A549 (cell line): Measurements from ENCODE around the gene GRM2. TPM values are rescaled to one million over a fixed set of nuclear protein-coding genes. Genes with fewer than 3 reads are reported as not detected.

Source experiments
- ATAC-seq, 2 experiments: fragments of 200-7000 bp in 1 of 2; fragments of >200 bp in 1 of 2; cut with Nextera tagmentation in 1 of 2; cut with Tn5 transposase in 1 of 2; 3 replicates each; pipeline versions ENCODE4 v1.8.0 to v1.9.1; 2018 to 2020; ENCODE audit warnings: mild to moderate bottlenecking in 1 of 2, moderate library complexity in 1 of 2
- CTCF ChIA-PET: fragments of 300-600 bp; sonication (Branson Sonifier 250); formaldehyde crosslinking; extraction: SDS; loops from one replicate; lab custom pipeline; 2021; ENCODE audit warnings: antibody characterized with exemption, inconsistent platforms; lab: Yijun Ruan, JAX
- POLR2A ChIA-PET: fragments of 350-600 bp; formaldehyde crosslinking; extraction: SDS; loops from one replicate; lab custom pipeline; 2021; ENCODE audit warnings: antibody characterized with exemption, inconsistent platforms; lab: Yijun Ruan, JAX
- DNase-seq, 2 experiments: peaks; one replicate each; pipeline versions ENCODE4 v3.0.0 to v3.0.0-alpha.2; 2011 to 2016; ENCODE audit warnings: low read depth in 1 of 2, low spot score in 1 of 2
- FAIRE-seq: peaks from 2 replicates; lab custom pipeline; 2011; peaks lifted over from hg19 to GRCh38; lab: Jason Lieb, UNC
- H3K27ac ChIP-seq, 2 experiments: fragments of >200 bp; sonication (Bioruptor Twin); formaldehyde crosslinking; 3 replicates each; pipeline ENCODE4 v1.5.1; 2016 to 2017
- H3K4me1 ChIP-seq: fragments of >200 bp; sonication (Bioruptor Twin); formaldehyde crosslinking; 3 replicates; pipeline ENCODE4 v1.6.1; 2016
- H3K4me2 ChIP-seq: fragments of >200 bp; sonication (Bioruptor Twin); formaldehyde crosslinking; 3 replicates; pipeline ENCODE4 v1.6.1; 2016
- H3K4me3 ChIP-seq: fragments of >200 bp; sonication (Bioruptor Twin); formaldehyde crosslinking; 3 replicates; pipeline ENCODE4 v1.5.1; 2016
- H3K9me3 ChIP-seq: fragments of >200 bp; sonication (Bioruptor Twin); formaldehyde crosslinking; 3 replicates; pipeline ENCODE4 v1.6.1; 2016
- BHLHE40 ChIP-seq: IDR thresholded peaks from 2 replicates; pipeline ENCODE4 v1.6.1; 2012; ENCODE audit warnings: low read depth, low read length, inconsistent platforms
- E2F6 ChIP-seq: IDR thresholded peaks from 2 replicates; pipeline ENCODE4 v1.6.1; 2012; ENCODE audit warnings: low read depth, borderline replicate concordance
- EHMT2 ChIP-seq: fragments of 200-600 bp; sonication (generic); IDR thresholded peaks from 2 replicates; pipeline ENCODE4 v1.6.1; 2016; ENCODE audit warnings: antibody characterized with exemption, low read depth, mild to moderate bottlenecking, moderate library complexity
- FOSL2 ChIP-seq, 2 experiments: fragments of 450-650 bp in 1 of 2; fragments of >200 bp in 1 of 2; sonication (Bioruptor Twin) in 1 of 2; formaldehyde crosslinking; IDR thresholded peaks; 2 replicates each; pipeline versions ENCODE4 v1.5.0 to v1.6.1; 2016 to 2020; ENCODE audit warnings: mild to moderate bottlenecking in 1 of 2, moderate library complexity in 1 of 2
- FOXS1 ChIP-seq: fragments of 250-450 bp; sonication (Bioruptor Pico); IDR thresholded peaks from 2 replicates; pipeline ENCODE4 v1.5.0; 2020; ENCODE audit warnings: mild to moderate bottlenecking, moderate library complexity
- GATA3 ChIP-seq: IDR thresholded peaks from 2 replicates; pipeline ENCODE4 v1.6.1; 2012; ENCODE audit warnings: borderline replicate concordance
- HEYL ChIP-seq: fragments of 250-450 bp; sonication (Bioruptor Pico); IDR thresholded peaks from 2 replicates; pipeline ENCODE4 v1.8.0; 2021; ENCODE audit warnings: mild to moderate bottlenecking, moderate library complexity
- HOXB13 ChIP-seq: fragments of 250-450 bp; sonication (Bioruptor Pico); IDR thresholded peaks from 2 replicates; pipeline ENCODE4 v1.5.0; 2020; ENCODE audit warnings: low read depth, mild to moderate bottlenecking, moderate library complexity
- KDM5A ChIP-seq: fragments of 200-600 bp; sonication (generic); IDR thresholded peaks from 2 replicates; pipeline ENCODE4 v1.6.1; 2016; ENCODE audit warnings: antibody characterized with exemption, mild to moderate bottlenecking
- NPAS2 ChIP-seq: fragments of 250-450 bp; sonication (Bioruptor Pico); IDR thresholded peaks from 2 replicates; pipeline ENCODE4 v1.8.0; 2022; ENCODE audit warnings: mild to moderate bottlenecking, moderate library complexity, borderline replicate concordance
- RARB ChIP-seq: fragments of 250-450 bp; sonication (Bioruptor Pico); IDR thresholded peaks from 2 replicates; pipeline ENCODE4 v1.8.0; 2021; ENCODE audit warnings: mild to moderate bottlenecking, moderate library complexity
- RFX5 ChIP-seq: fragments of 450-650 bp; IDR thresholded peaks from 2 replicates; pipeline ENCODE4 v1.7.1; 2014; ENCODE audit warnings: antibody characterized with exemption, mild to moderate bottlenecking, moderate library complexity
- SMC3 ChIP-seq: fragments of >200 bp; sonication (Bioruptor Twin); formaldehyde crosslinking; IDR thresholded peaks from 3 replicates; pipeline ENCODE4 v1.6.1; 2018; ENCODE audit warnings: inconsistent platforms
- SREBF2 ChIP-seq: fragments of 450-650 bp; IDR thresholded peaks from 2 replicates; pipeline ENCODE4 v1.6.1; 2014; ENCODE audit warnings: mild to moderate bottlenecking, moderate library complexity
- TP53 ChIP-seq: fragments of 250-450 bp; sonication (Bioruptor Pico); IDR thresholded peaks from 2 replicates; pipeline ENCODE4 v1.5.0; 2021; ENCODE audit warnings: mild to moderate bottlenecking, moderate library complexity
- ZFP36 ChIP-seq: fragments of 450-650 bp; IDR thresholded peaks from 2 replicates; pipeline ENCODE4 v1.6.1; 2014; ENCODE audit warnings: borderline replicate concordance; ENCODE audit not compliant: partially characterized antibody
- WGBS: methylation state at CpG from one replicate; pipeline ENCODE4 v1.1.6; 2017; ENCODE audit errors: missing lambda C conversion rate; 5-methylcytosine and 5-hydroxymethylcytosine counted together
- polyA plus RNA-seq, 4 experiments: library from polyadenylated mRNA; depleted of rRNA in 3 of 4; stranded (reverse); fragments of >200 nt; fragmentation: RNase III in 1 of 4; extraction: RNeasy Plus Mini Kit Qiagen cat#74134 plus additional on column Dnase treatment in 1 of 4; gene quantifications; 2 replicates in 3 of 4; 3 replicates in 1 of 4; pipeline ENCODE4 v1.2.3, GENCODE V29; 2011 to 2017
- TF ChIP-seq, protein P1 (sequence below): fragments of 250-450 bp; sonication (Bioruptor Pico); IDR thresholded peaks from 2 replicates; pipeline ENCODE4 v1.5.0; 2020; ENCODE audit warnings: low read depth, mild to moderate bottlenecking, moderate library complexity
- TF ChIP-seq, protein P2 (sequence below): fragments of 200-600 bp; sonication (generic); IDR thresholded peaks from 2 replicates; pipeline ENCODE4 v1.6.1; 2016; ENCODE audit warnings: antibody characterized with exemption, mild to moderate bottlenecking, moderate library complexity
- TF ChIP-seq, protein P3 (sequence below): IDR thresholded peaks from 2 replicates; pipeline ENCODE4 v1.6.1; 2012

GRM2 gene
- polyA plus RNA-seq, 2 of the 4 experiments (the other 2 are of a cell fraction) = 0.03 TPM; not detected in 1

DNA sequence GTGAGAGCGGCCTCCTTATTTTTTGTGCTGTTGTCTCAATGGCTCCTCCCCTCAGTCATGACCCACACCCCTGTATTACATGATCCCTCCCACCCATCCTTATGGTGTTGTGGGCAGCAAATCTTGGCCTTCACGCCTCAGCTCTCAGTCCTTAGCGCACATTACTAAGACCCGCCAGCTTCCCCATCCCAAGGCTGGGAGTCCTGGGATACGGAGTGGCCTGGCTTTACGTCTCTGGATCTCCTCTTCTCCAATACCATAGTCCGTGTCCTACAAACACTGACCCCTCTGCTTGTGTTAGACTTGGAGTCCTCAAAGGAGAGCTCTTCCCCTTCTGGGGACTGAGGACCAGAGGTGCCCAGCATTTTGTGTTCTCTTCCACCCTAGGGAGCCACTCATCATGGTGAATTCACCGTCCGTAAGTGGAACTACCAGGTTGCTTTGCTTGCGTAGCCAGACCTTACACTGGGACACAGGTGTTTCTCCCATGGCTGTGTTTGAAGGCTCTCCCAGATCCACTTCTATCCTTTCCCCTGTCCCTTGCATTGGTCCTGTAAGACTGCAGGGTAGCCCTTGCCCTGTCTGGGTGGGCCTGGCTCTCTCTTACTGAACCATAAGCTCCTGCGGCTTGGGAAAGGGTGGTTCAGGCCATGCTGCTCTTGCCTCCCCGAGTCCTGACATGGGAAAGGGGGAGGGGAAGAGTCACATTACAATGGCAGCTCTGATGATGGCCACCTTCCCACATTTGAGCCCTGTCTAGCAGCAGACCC is 13.6 kb downstream of the GRM2 start:
- 75% methylated on average over 10 of the region's 12 CpGs for WGBS
- FAIRE-seq = no peak
- TF ChIP-seq HOXB13 (CRISPR knock-in tag) (no peak), FOXS1 (CRISPR knock-in tag) (no peak), SMC3 (no peak), NPAS2 (CRISPR knock-in tag) (no peak), E2F6 (no peak), TP53 (no peak), HEYL (CRISPR knock-in tag) (no peak), RFX5 (no peak), FOSL2 (IDR thresholded peaks at IDR 0.05) (no peak), FOSL2 (CRISPR knock-in tag; IDR thresholded peaks at IDR 0.05) (no peak)
- TF ChIP-seq, protein P1, sequence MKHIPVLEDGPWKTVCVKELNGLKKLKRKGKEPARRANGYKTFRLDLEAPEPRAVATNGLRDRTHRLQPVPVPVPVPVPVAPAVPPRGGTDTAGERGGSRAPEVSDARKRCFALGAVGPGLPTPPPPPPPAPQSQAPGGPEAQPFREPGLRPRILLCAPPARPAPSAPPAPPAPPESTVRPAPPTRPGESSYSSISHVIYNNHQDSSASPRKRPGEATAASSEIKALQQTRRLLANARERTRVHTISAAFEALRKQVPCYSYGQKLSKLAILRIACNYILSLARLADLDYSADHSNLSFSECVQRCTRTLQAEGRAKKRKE (CRISPR knock-in tag) = no peak
- ChIA-PET CTCF (interaction anchor here (0.7 to 1.8 kb wide), 2 partner anchors 10 to 218 kb away, joined by 3 to 5 read pairs; no protein-coding TSS in a partner anchor), POLR2A (no interaction called here)
- Histone ChIP-seq H3K9me3 (no peaks in the 10 kb centered on the region), H3K27ac (no peak overlapping the region), H3K4me3 (no peak overlapping the region), H3K4me1 (no peaks in the 10 kb centered on the region), H3K4me2 (no peak overlapping the region)
- DNase-seq = no peak
- no peak for ATAC-seq

- Histone ChIP-seq H3K4me1 (no peaks in the 10 kb centered on the region), H3K4me2 (no peak overlapping the region), H3K4me3 (no peak overlapping the region), H3K27ac (no peak overlapping the region), H3K9me3 (no peaks in the 10 kb centered on the region)
- ChIA-PET POLR2A (no interaction called here), CTCF (interaction anchor here (0.7 kb wide), 1 partner anchor 219 kb away, joined by 3 read pairs; no protein-coding TSS in a partner anchor)
- no peak for DNase-seq
- ATAC-seq = no peak
- TF ChIP-seq BHLHE40 (no peak), SREBF2 (no peak), RARB (CRISPR knock-in tag) (no peak), KDM5A (no peak), HEYL (CRISPR knock-in tag) (no peak), ZFP36 (no peak), GATA3 (no peak), SMC3 (no peak), EHMT2 (no peak)
- TF ChIP-seq, protein P2, sequence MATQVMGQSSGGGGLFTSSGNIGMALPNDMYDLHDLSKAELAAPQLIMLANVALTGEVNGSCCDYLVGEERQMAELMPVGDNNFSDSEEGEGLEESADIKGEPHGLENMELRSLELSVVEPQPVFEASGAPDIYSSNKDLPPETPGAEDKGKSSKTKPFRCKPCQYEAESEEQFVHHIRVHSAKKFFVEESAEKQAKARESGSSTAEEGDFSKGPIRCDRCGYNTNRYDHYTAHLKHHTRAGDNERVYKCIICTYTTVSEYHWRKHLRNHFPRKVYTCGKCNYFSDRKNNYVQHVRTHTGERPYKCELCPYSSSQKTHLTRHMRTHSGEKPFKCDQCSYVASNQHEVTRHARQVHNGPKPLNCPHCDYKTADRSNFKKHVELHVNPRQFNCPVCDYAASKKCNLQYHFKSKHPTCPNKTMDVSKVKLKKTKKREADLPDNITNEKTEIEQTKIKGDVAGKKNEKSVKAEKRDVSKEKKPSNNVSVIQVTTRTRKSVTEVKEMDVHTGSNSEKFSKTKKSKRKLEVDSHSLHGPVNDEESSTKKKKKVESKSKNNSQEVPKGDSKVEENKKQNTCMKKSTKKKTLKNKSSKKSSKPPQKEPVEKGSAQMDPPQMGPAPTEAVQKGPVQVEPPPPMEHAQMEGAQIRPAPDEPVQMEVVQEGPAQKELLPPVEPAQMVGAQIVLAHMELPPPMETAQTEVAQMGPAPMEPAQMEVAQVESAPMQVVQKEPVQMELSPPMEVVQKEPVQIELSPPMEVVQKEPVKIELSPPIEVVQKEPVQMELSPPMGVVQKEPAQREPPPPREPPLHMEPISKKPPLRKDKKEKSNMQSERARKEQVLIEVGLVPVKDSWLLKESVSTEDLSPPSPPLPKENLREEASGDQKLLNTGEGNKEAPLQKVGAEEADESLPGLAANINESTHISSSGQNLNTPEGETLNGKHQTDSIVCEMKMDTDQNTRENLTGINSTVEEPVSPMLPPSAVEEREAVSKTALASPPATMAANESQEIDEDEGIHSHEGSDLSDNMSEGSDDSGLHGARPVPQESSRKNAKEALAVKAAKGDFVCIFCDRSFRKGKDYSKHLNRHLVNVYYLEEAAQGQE = no peak
- TF ChIP-seq, protein P3, sequence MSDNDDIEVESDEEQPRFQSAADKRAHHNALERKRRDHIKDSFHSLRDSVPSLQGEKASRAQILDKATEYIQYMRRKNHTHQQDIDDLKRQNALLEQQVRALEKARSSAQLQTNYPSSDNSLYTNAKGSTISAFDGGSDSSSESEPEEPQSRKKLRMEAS = no peak
- no peak for FAIRE-seq
- 37% methylated on average over 7 of the region's 8 CpGs for WGBS
Measured at GRCh38 chr3:51721062-51721745, 14.3 kb downstream of the GRM2 start.
